Myocyte (in vitro differentiated cells): ENCODE results near the gene TARP.
A peak's percentile ranks its signal among the peaks of the same experiment; 100 is the strongest.

ENCODE experiments used
- DNase-seq: peaks from one replicate; pipeline ENCODE4 v3.0.0-alpha.2; 2012; ENCODE audit warnings: low read depth

The TARP gene

GRCh38 chr7:38273286-38273995 lies at the start of gene TARP:
Gene TARP, minus strand, starts transcription at chr7:38273636.
- no peak for DNase-seq

- DNase-seq, result no peak
Measured at GRCh38 chr7:38323156-38323555, 49.7 kb upstream of the TARP start.

- DNase-seq, result no peak
Measured at GRCh38 chr7:38322461-38322860, 49.0 kb upstream of the TARP start.

GRCh38 chr7:38321967-38322366 lies 48.5 kb upstream of the TARP start:
- no peak for DNase-seq

GRCh38 chr7:38321515-38321944 lies 48.1 kb upstream of the TARP start:
- no peak for DNase-seq

- DNase-seq, result no peak
Measured at GRCh38 chr7:38321050-38321449, 47.6 kb upstream of the TARP start.

- no peak for DNase-seq
Measured at GRCh38 chr7:38319873-38320272, 46.4 kb upstream of the TARP start.

- peak; percentile 46 for DNase-seq
Measured at GRCh38 chr7:38318803-38319416, 45.5 kb upstream of the TARP start.

GRCh38 chr7:38318241-38318640 lies 44.8 kb upstream of the TARP start:
- no peak for DNase-seq

GRCh38 chr7:38317515-38317914 lies 44.1 kb upstream of the TARP start:
- peak; percentile 26 for DNase-seq

GRCh38 chr7:38316733-38317360 lies 43.4 kb upstream of the TARP start:
- DNase-seq, result no peak

GRCh38 chr7:38315410-38315809 lies 42.0 kb upstream of the TARP start:
- DNase-seq, result no peak

- DNase-seq, result no peak
Measured at GRCh38 chr7:38312821-38313220, 39.4 kb upstream of the TARP start.

- peak; percentile 24 for DNase-seq
Measured at GRCh38 chr7:38311329-38311937, 38.0 kb upstream of the TARP start.

GRCh38 chr7:38310591-38311101 lies 37.2 kb upstream of the TARP start:
- no peak for DNase-seq

GRCh38 chr7:38309555-38309954 lies 36.1 kb upstream of the TARP start:
- DNase-seq, result no peak

GRCh38 chr7:38308140-38308539 lies 34.7 kb upstream of the TARP start:
- no peak for DNase-seq

- no peak for DNase-seq
Measured at GRCh38 chr7:38307640-38308039, 34.2 kb upstream of the TARP start.

- DNase-seq, result no peak
Measured at GRCh38 chr7:38306914-38307313, 33.5 kb upstream of the TARP start.

- DNase-seq, result peak; percentile 22
Measured at GRCh38 chr7:38306171-38306570, 32.7 kb upstream of the TARP start.

GRCh38 chr7:38303866-38304265 lies 30.4 kb upstream of the TARP start:
- no peak for DNase-seq

GRCh38 chr7:38300175-38300574 lies 26.7 kb upstream of the TARP start:
- DNase-seq, result no peak
